Fibroblast of villous mesenchyme (primary cell): ENCODE data around the gene NRAS. TPM values are rescaled to one million over a fixed set of nuclear protein-coding genes. Genes with fewer than 3 reads are reported as not detected.

Source experiments
- DNase-seq: peaks from one replicate; pipeline ENCODE4 v3.0.0-alpha.2; 2010; ENCODE audit warnings: low read depth
- H3K4me3 ChIP-seq: 2 replicates; pipeline ENCODE4 v1.5.1; 2011; ENCODE audit warnings: low read depth, mild to moderate bottlenecking, low read length
- CTCF ChIP-seq: IDR thresholded peaks from 2 replicates; pipeline ENCODE4 v1.5.1; 2012; ENCODE audit warnings: low read depth, mild to moderate bottlenecking, low read length; ENCODE audit not compliant: insufficient read depth
- small RNA-seq: library from RNA; depleted of rRNA; stranded (forward); fragments of <200 nt; gene quantifications from one replicate; pipeline ENCODE3, GENCODE V24; 2012
- total RNA-seq: library from RNA; depleted of rRNA; stranded (reverse); fragments of >200 nt; gene quantifications from 2 replicates; pipeline ENCODE4 v1.2.3, GENCODE V29; 2012

NRAS gene
- total RNA-seq, 1 donor: 86.8 TPM

DNA sequence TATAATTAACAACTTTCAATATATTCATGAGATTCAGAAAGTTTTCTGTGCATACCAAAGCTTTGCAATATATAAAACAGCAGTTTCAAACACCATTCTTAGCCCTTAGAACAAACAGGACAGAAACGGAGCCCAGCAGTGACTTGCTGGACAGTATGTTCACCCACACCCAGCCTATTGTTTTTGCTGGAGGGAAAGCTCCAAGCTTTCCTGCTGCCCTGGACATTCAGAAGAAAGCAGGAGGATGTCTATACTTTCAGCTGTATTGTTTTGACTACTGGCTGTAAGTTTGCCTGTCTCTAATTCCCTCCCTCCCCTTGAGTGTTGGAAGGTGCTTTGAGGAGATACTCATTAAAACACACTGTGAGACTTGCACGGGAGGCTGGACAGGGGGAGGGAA is 56.3 kb downstream of the NRAS start:
- H3K4me3 ChIP-seq: no peak overlapping the region
- no peak for DNase-seq
- no peak for TF ChIP-seq CTCF

Small RNAs within 50 kb of the gene (small RNA-seq; reads per million reads assigned to genes)
- gene RN7SL432P: not detected
- not detected for gene RNY1P13

Other genes with a start within 250 kb of the NRAS start
- 34.5 and 36.3 TPM in 2 replicates for gene TRIM33, start 205.6 kb downstream of the NRAS start, total RNA-seq
- gene BCAS2, start 135.2 kb downstream of the NRAS start, total RNA-seq: 42.3 and 42.5 TPM in 2 replicates
- gene DENND2C, start 46.7 kb downstream of the NRAS start, total RNA-seq: 2.6 and 3.2 TPM in 2 replicates
- gene AMPD1, start 21.2 kb downstream of the NRAS start, total RNA-seq: not detected in 2 replicates
- gene CSDE1, start 41.2 kb upstream of the NRAS start, total RNA-seq: 419 and 541 TPM in 2 replicates
- 58.0 and 73.8 TPM in 2 replicates for gene SIKE1, start 63.9 kb upstream of the NRAS start, total RNA-seq
- gene SYCP1, start 138.1 kb upstream of the NRAS start, total RNA-seq: not detected in 2 replicates